ENCODE data around the gene POLR1H.

DNA sequence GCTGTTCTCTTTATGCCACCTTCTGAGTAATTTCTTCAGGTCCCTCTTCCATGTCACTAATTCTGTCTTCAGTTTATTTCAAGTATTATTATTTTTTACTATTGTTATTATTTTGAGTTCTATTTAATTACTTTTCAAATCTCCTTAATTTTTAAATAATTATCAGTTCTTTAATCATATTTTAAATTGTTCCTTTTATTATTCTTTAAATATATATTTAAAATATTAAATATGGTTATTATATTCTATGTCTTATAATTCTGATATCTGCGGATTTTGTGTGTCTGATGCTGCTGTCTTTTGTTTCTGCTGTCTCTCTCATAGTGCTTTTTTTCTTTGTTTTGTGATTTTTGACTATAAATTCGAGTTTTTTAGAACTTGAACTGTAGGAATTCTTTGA, 2.2 kb downstream of the POLR1H start:
- no peak for TF ChIP-seq POLR2AphosphoS5 (IDR thresholded peaks at IDR 0.05; ENCODE audit: low read depth, low read length)
- no peak for TF ChIP-seq REST (IDR thresholded peaks at IDR 0.05; ENCODE audit: insufficient read depth in 1 of 2, low read depth in 2 of 2, low read length in 2 of 2)
- no peak for TF ChIP-seq TAF1 (IDR thresholded peaks at IDR 0.05; ENCODE audit: borderline replicate concordance, insufficient read depth, low read length)
- TF ChIP-seq SIN3A (IDR thresholded peaks at IDR 0.05; ENCODE audit: borderline replicate concordance, insufficient read depth, low read length), result no peak
- TF ChIP-seq FOXP2 (optimal IDR thresholded peaks at IDR 0.05; ENCODE audit: borderline replicate concordance, extremely low read depth, extremely low read length, insufficient read depth), result no peak
